MCF 10A (cell line): Measurements from ENCODE around the gene HIVEP1. TPM values are rescaled to one million over a fixed set of nuclear protein-coding genes. Genes with fewer than 3 reads are reported as not detected.

Experiments used
- BruUV-seq: library from RNA; stranded (reverse); fragments of 400-500 nt; replicated peaks from 2 replicates; lab custom pipeline; 2021; lab: Mats Ljungman, UMichigan
- CTCF ChIA-PET: fragments of 300-600 bp; sonication (Branson Sonifier 250); formaldehyde crosslinking; extraction: SDS; loops from one replicate; lab custom pipeline; 2021; ENCODE audit warnings: antibody characterized with exemption, inconsistent platforms; lab: Yijun Ruan, JAX
- POLR2A ChIA-PET: fragments of 300-600, 350-650 bp; sonication (Branson Sonifier 250); formaldehyde crosslinking; extraction: SDS; loops from one replicate; lab custom pipeline; 2020; ENCODE audit warnings: antibody characterized with exemption, inconsistent platforms; lab: Yijun Ruan, JAX
- DNase-seq: peaks from one replicate; pipeline ENCODE4 v3.0.0-alpha.2; 2018; ENCODE audit not compliant: unreplicated experiment
- H3K27ac Mint-ChIP-seq: one replicate; pipeline ENCODE4 v1.8.0; 2022; ENCODE audit warnings: mild to moderate bottlenecking, low read depth, mixed read lengths; ENCODE audit not compliant: unreplicated experiment
- H3K27me3 Mint-ChIP-seq: one replicate; pipeline ENCODE4 v1.8.0; 2022; ENCODE audit warnings: mixed read lengths; ENCODE audit not compliant: insufficient read depth, unreplicated experiment
- H3K36me3 Mint-ChIP-seq: one replicate; pipeline ENCODE4 v1.8.0; 2022; ENCODE audit warnings: mild to moderate bottlenecking, moderate library complexity, mixed read lengths; ENCODE audit not compliant: insufficient read depth, unreplicated experiment
- H3K4me1 Mint-ChIP-seq: one replicate; pipeline ENCODE4 v1.8.0; 2022; ENCODE audit warnings: mixed read lengths; ENCODE audit not compliant: insufficient read depth, unreplicated experiment
- H3K4me3 Mint-ChIP-seq: one replicate; pipeline ENCODE4 v1.8.0; 2022; ENCODE audit warnings: mild to moderate bottlenecking, moderate library complexity, mixed read lengths; ENCODE audit not compliant: unreplicated experiment
- H3K9me3 Mint-ChIP-seq: one replicate; pipeline ENCODE4 v1.8.0; 2022; ENCODE audit warnings: mixed read lengths; ENCODE audit not compliant: unreplicated experiment
- CTCF ChIP-seq: fragments of 200-600 bp; IDR thresholded peaks from one replicate; pipeline ENCODE4 v1.8.0; 2022; ENCODE audit warnings: antibody characterized with exemption, mild to moderate bottlenecking; ENCODE audit not compliant: unreplicated experiment
- intact Hi-C: fragments of 100-400 bp; cut with micrococcal nuclease; formaldehyde crosslinking; loops from 2 replicates; pipeline ENCODE4 v1.14.1; 2022
- total RNA-seq: library from RNA; stranded (reverse); gene quantifications from 2 replicates; pipeline ENCODE4 v1.2.3, GENCODE V29; 2022

Gene HIVEP1
- total RNA-seq, 1 experiment from 2014 or later: 19.1 TPM

GRCh38 chr6:12181481-12181880, 169.4 kb downstream of the HIVEP1 start:
- DNase-seq: no peak
- POLR2A ChIA-PET: no interaction called here
- no peak overlapping the region for H3K4me3 Mint-ChIP-seq
- TF ChIP-seq CTCF: no peak
- no peaks in the 10 kb centered on the region for H3K36me3 Mint-ChIP-seq
- H3K27ac Mint-ChIP-seq: no peak overlapping the region
- no TSS peak for BruUV-seq
- CTCF ChIA-PET: interaction anchor here (0.6 kb wide), 1 partner anchor 828 kb away, joined by 3 read pairs; no protein-coding TSS in a partner anchor
- H3K4me1 Mint-ChIP-seq: peaks cover 23% of the 10 kb centered on the region
- no peaks in the 10 kb centered on the region for H3K9me3 Mint-ChIP-seq
- intact Hi-C loops: no loop called here
- H3K27me3 Mint-ChIP-seq: no peaks in the 10 kb centered on the region

GRCh38 chr6:12182676-12183075, 170.6 kb downstream of the HIVEP1 start:
- no TSS peak for BruUV-seq
- no peak overlapping the region for H3K4me3 Mint-ChIP-seq
- no peaks in the 10 kb centered on the region for H3K27me3 Mint-ChIP-seq
- H3K9me3 Mint-ChIP-seq: no peaks in the 10 kb centered on the region
- no peaks in the 10 kb centered on the region for H3K36me3 Mint-ChIP-seq
- intact Hi-C loops: no loop called here
- no peak for TF ChIP-seq CTCF
- peak; percentile 15 for DNase-seq
- peak overlapping the region; percentile 1 for H3K27ac Mint-ChIP-seq
- H3K4me1 Mint-ChIP-seq: peaks cover 23% of the 10 kb centered on the region
- POLR2A ChIA-PET: no interaction called here
- CTCF ChIA-PET: no interaction called here

GRCh38 chr6:12185081-12185673, 173.1 kb downstream of the HIVEP1 start:
- Mint-ChIP-seq H3K27ac (peak overlapping the region; percentile 92), H3K36me3 (no peaks in the 10 kb centered on the region), H3K4me3 (peak overlapping the region; percentile 37), H3K27me3 (no peaks in the 10 kb centered on the region), H3K4me1 (peaks cover 23% of the 10 kb centered on the region), H3K9me3 (no peaks in the 10 kb centered on the region)
- POLR2A ChIA-PET: interaction anchor here (0.5 to 1.4 kb wide), 11 partner anchors 10 to 667 kb away, joined by 3 to 5 read pairs (median 3); no protein-coding TSS in a partner anchor
- TF ChIP-seq CTCF: no peak
- CTCF ChIA-PET: interaction anchor here (0.7 to 1.3 kb wide), 3 partner anchors 18 to 1169 kb away, joined by 3 to 4 read pairs (median 3); no protein-coding TSS in a partner anchor
- no TSS peak for BruUV-seq
- DNase-seq: peak; percentile 60
- intact Hi-C loops: no loop called here

- no peak overlapping the region for H3K27ac Mint-ChIP-seq
- H3K4me3 Mint-ChIP-seq: no peak overlapping the region
- no TSS peak for BruUV-seq
- H3K9me3 Mint-ChIP-seq: no peaks in the 10 kb centered on the region
- no peaks in the 10 kb centered on the region for H3K27me3 Mint-ChIP-seq
- peaks cover 23% of the 10 kb centered on the region for H3K4me1 Mint-ChIP-seq
- POLR2A ChIA-PET: no interaction called here
- intact Hi-C loops: no loop called here
- no peak for TF ChIP-seq CTCF
- no peak for DNase-seq
- CTCF ChIA-PET: no interaction called here
- no peaks in the 10 kb centered on the region for H3K36me3 Mint-ChIP-seq
Observed at GRCh38 chr6:12186528-12186927, 174.4 kb downstream of the HIVEP1 start.
